CD4-positive, alpha-beta T cell treated with Interleukin-6 for 4 hours (primary cell): ENCODE data around the gene PRB4.
"Not testable (repeated sequence)": the region's sequence is repeated elsewhere in the genome, so short reads cannot be mapped to it uniquely, and the experiment has no call there.

Experiments used
- DNase-seq: peaks from one replicate; pipeline ENCODE4 v3.0.0-alpha.2; 2020; ENCODE audit warnings: mixed read lengths

The PRB4 gene

GRCh38 chr12:11310336-11310735 is at the start of gene PRB4:
Gene PRB4 (minus strand): TSS chr12:11310436. CDS start chr12:11310398, 38 bp downstream.
- no peak for DNase-seq

DNA sequence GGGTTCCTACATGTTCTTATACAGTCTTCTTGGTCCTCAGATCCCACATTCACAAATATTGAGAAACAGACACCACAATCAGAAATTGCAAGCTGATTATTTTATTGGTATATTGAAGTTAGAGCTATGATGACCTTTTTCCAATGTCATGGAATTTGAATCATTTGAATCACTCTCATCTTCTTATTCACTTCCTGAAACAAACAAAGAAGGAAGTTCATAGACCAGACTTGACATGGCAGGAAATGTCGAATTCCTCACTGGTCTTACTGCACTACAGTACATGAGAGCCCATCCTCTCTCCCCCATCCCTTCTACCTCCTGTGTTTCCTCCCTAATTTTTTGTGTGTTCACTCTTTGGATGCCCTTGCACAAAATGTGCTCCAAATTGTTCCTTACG is 41.5 kb upstream of the PRB4 start:
- DNase-seq: not testable (repeated sequence)

DNA sequence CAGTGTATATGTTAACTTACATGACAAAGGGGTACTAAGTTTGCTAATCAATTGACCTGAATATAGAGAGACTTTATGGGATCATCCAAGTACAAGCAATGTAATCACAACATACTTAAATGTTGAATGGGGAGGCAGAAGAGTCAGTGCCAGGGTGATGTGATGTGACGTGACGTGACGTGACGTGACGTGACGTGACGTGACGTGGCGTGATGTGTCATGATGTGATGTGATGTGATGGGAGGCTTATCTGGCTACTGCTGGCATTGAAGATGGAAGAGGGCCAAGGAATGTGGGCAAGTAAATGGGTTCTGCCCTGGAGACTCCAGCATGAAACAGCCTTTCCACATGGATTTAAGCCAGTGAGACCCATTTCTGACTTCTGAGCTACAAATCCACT is 38.2 kb upstream of the PRB4 start:
- DNase-seq: no peak

DNA sequence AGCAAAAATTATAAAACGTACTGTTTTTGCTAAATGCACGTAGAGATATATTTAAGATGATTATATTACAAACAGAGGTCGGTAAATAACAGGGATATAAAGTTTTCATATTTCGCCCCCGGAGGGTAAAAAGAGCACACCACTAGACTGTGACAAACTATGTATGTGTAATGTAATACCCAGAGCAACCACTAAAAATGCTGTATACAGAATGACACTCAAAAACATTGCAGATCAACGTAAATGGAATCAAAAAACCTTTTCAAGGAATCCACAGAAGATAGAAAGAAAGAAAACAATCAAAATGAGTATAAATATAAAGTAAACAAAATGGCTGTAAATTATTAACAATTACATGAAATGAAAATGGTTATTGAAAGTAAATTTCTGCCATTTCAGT is 37.6 kb upstream of the PRB4 start:
- DNase-seq: no peak

- no peak for DNase-seq
Measured at GRCh38 chr12:11344500-11344899, 34.3 kb upstream of the PRB4 start.

DNA sequence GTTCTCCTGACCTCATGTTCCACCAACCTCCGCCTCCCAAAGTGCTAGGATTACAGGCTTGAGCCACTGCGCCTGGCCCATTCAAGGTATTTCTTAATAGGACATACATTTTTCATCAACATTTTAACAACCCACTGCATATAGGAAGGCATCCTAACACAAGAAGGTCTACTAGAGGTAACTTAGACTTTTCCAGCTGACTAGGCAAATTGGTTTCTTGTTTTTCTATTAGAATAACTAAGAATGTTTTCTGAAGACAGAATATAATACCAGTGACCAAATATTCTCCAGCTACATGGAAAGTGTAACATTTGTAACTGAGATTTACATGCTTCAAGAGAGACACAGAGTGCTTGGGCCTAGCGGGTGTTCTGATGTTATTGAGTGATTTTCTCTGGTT is 14.2 kb upstream of the PRB4 start:
- no peak for DNase-seq

GRCh38 chr12:11321980-11322379 is 11.7 kb upstream of the PRB4 start:
- DNase-seq: no peak

DNA sequence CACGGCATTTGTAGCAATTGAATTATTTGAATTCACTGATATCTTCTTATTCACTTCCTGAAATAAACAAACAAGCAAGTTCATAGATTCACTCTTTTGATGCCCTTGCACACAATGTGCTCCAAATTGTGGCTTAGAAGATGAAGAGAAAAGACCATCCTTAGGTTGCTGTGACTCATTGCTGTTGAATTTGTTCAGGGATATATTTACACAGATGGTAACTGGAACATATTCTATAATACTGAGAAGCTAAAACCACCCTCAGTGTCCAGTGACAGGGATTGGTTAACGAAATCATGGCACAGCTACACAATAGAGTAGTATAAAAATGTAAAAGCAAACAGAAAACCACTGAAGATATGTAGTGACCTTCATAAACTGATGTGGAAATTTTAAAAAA is 3.1 kb downstream of the PRB4 start:
- no peak for DNase-seq

GRCh38 chr12:11273449-11273848 is 36.8 kb downstream of the PRB4 start:
- DNase-seq: no peak

- no peak for DNase-seq
Measured at GRCh38 chr12:11269607-11270006, 40.6 kb downstream of the PRB4 start, which contains the start of gene PRB3. Gene PRB3 (minus strand): TSS chr12:11269707. CDS start chr12:11269669, 38 bp downstream.

- DNase-seq: no peak
Measured at GRCh38 chr12:11264501-11264900, 45.7 kb downstream of the PRB4 start.
